ENCODE measurements around the gene FGF5.

GRCh38 chr4:80307183-80307735, 40.8 kb downstream of the FGF5 start:
- TF ChIP-seq CTCF (IDR thresholded peaks at IDR 0.05) (no peak), POLR2A (IDR thresholded peaks at IDR 0.05) (no peak)

All from body of pancreas (tissue), 4 donors.